ENCODE results near the gene KIF18A.

Gene KIF18A

DNA sequence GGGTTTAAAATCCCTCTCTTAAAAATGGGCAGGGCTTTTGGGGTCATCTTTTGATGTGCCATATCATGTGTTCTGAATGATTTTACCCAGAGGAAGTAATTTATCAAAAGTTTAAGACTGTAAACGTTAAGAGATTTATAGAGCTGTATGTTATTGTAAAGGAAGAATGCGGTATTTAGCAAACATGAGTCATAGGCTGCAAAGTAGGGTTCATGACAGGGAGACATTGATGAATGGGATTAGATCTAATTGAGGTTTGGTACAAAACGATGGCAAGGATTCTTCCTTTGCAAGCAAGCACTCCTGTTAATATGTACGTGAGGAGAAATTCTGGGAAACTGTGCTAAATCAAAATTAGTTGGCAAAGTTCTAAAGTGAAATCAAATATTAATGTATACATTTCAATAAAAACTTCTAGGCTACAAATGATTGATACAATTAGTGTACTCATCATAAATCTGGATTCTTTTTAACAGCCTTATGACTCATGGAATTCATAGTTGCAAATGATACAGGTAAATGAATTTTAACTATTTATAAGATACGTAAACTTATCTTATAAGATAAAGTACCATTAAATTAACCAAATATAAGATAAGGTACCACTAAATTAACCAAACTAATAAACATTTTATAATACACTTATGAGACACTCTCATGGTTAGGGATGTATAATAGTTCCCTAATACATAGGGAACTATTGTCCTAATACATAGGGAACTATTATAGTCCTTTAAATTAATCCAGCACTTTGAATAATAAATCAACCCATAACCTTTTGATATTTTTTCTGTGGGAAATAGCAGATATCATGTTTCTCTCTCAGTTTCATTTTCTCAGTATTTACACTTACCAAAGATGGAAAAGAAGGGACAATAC, 58.4 kb downstream of the KIF18A start:
- in situ Hi-C loops (cut with MboI; ENCODE audit: low sequenced_read_pairs), result no loop called here

DNA sequence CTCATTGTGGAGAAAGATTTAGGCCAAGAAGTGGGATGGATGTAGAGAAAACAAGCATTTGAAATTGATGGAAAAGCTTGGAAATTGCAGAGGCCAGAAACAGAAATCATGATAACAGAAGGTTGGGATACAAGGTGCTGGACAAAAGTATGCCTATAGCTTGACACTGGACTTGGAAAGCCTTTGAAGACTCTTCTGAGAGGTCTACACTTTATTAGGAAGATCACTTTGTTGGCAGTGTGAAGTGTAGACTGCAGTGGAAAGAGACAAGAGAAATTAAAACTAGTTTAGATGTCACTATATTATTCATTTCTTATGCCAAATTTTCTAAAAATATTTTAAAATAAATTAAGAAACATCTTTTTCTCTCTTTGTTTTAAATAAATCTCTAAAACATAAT, 59.1 kb downstream of the KIF18A start:
- in situ Hi-C loops (cut with MboI; ENCODE audit: low sequenced_read_pairs), result no loop called here

DNA sequence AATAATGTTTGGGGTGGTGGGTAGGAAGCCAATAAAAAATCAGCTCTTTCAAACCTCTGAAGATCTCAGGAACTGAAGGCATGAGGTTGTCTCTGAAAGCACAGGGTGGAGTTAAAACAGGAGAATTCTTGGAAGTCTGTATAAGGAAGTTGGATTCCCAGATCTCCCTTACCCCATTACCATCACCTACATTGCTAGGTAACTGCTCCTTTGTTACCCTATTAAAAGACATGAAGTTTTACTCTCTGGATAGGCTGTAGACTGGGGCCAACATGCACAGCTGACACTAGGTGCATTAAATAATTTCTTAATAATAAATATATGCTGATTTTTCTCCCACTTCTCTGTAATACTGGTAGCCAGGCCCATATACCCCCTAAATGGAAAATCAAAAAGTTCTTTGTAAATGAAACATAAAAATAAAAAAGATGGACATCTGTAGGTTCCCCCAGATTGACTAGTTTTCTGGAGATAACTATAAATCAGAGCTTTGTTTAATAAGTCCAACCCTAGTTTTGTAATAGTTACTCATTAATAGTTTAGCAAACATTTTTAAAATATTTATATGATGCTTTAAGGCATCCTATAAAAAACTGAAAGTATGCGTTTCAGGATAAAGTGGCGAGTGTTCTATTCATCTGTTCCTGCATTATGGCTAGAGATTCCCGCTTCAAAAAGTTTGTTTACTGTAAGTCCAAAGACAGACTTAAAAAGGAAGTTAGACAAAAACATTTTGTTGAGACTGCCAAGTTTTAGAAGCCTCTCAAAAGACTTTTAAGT, 63.8 kb downstream of the KIF18A start:
- in situ Hi-C loops (cut with MboI; ENCODE audit: low sequenced_read_pairs), result no loop called here

DNA sequence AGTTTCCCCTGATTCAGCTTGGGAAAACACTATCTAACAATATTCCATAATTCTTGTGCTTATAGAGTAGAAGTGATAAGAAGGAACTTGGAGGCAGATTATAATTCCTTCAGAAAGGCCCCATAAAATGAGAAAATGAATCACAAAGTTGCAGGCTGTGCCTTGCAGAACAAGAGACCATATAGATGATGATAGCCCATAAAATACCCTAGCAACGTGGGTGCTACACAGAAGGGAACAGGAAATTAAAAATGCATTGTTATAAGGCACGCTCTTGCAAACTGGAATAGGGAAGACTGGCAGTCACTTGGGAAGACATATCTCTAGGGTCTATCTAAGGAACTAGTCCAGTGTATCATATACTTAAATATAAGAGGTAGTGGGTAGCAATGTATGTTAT, 67.6 kb downstream of the KIF18A start:
- in situ Hi-C loops (cut with MboI; ENCODE audit: low sequenced_read_pairs), result no loop called here

DNA sequence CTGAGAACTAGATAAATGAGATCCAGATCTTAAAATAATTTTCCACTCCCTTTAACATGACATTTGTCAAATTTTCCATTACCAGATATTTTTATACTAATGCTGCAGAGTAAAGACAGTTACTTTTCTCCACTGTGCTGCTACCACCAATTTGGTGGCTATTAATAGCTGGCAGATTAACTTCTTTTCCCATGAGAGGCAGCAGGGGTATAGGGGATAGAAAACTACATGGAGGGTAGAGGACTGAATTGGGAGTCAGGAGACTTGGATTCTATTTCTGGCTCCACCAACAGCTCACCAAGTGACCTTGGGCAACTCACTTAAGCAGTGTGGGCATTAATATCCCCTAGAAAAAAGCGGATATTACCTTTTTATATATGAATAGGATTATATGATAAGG, 69.2 kb downstream of the KIF18A start:
- in situ Hi-C loops (cut with MboI; ENCODE audit: low sequenced_read_pairs), result no loop called here

DNA sequence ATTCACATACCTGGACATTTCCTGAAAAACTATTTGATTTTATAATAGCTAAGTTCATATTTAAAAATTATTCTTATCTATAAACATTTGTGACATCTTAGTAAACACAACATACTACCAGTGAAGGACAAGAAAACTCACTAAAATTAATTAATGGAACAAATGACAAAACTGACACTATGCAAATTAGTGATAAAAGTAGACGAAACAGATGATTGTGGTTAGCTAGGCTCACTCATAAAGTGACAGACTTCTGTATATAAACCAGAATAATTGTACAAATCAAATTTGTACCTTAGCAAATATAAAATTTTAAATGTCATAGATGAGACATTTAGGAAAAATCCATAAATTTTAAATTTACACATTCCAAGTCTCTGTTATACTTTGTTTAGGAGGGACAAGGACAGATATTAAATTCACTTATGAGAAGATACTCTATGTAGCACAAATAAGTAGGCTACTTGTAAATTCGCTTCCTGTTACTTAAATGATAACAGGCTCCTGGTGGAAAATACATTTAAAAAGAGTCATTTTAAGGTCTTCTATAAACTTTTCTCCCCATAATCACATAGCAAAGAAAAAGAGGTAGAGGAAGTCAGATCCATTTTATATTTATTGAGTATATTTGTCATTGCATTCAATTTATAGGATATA, 81.2 kb downstream of the KIF18A start:
- in situ Hi-C loops (cut with MboI; ENCODE audit: low sequenced_read_pairs), result no loop called here

DNA sequence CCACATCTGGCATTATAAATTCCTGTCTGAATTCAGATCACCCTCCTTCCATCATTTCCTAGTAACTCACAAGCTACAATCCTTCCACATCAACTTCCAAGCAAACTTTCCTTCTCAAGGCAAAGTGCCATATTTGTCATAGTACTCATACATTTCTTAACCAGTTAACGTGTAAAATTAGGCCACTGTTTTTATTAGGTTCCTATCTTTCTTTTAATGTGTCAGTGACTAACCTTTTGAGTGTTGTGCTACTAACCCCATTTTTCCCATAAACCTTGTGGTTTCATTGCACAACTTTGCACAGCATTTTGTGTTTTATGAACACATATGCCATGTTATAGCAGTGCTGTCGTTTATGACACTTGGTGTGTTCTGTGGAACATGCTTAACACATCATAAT, 90.1 kb downstream of the KIF18A start:
- in situ Hi-C loops (cut with MboI; ENCODE audit: low sequenced_read_pairs), result no loop called here

DNA sequence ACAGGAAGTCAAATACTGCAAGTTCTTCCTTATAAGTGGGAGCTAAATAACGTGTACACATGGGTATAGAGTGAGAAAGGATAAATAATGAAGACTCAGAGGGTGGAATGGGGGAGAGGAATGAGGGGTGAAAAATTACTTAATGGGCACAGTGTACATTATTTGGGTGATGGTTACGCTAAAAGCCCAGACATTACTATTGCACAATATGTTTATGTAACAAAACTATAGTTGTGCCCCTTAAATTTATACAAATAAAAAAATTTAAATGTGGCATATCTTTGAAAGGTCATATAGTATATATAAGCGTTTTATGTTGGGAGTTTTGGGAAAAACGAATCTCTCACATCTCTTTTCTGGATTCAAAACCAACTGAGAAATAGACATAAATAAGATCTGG, 96.1 kb downstream of the KIF18A start:
- in situ Hi-C loops (cut with MboI; ENCODE audit: low sequenced_read_pairs), result no loop called here

DNA sequence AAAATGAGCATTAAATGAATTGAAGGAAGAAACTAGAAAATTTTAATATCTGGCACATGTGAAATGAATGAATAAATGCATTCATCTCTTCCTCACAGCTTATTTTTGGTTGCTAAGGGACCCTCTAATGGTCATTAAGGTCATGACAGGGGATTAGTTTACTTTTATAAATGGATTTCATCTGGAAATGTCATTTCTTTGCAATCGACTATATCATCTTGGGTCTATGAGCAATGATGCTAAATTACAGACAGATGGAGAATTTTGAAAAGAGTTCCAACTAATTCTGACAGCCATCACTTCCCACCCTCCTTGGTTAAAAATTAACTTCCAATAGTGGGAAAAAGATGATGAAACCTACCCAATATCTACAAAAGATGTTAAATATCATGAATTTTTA, 98.0 kb downstream of the KIF18A start:
- in situ Hi-C loops (cut with MboI; ENCODE audit: low sequenced_read_pairs), result no loop called here

DNA sequence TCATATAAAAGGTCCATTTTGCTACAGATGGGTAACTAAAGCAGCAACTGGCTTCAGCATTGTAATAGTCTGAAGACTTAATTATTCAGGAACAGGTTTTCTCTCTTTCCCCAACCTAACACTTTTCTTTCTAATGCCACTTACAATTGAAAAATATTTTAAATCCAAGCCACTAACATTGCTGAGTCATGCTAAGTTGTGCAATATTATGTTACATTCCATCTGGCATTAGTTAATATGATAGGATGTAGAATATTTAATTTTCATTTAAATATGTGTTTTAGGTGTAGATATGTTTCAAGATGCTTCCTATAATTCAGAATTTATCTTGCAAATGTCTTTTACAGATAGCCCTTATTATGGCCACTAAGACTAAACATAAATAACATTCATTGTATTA, 98.6 kb downstream of the KIF18A start:
- in situ Hi-C loops (cut with MboI; ENCODE audit: low sequenced_read_pairs), result no loop called here

DNA sequence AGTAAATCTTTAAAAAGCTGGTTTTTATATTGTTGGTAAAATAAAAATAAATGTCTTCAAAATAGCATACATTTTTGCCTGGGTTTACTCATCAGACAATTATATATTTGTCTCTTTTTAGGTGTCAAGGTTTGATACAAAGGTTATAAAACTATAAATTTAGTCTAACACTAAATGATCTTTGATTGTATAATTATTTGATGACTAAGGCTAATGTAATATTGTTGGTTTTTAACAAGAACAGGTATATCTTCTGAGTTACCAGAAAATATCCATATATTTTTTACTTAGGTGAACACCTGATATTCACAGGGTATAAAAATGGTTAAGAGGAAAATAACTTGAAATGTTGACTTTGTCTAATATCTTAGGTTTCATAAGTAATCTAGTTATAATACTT, 104.3 kb downstream of the KIF18A start:
- in situ Hi-C loops (cut with MboI; ENCODE audit: low sequenced_read_pairs), result no loop called here

DNA sequence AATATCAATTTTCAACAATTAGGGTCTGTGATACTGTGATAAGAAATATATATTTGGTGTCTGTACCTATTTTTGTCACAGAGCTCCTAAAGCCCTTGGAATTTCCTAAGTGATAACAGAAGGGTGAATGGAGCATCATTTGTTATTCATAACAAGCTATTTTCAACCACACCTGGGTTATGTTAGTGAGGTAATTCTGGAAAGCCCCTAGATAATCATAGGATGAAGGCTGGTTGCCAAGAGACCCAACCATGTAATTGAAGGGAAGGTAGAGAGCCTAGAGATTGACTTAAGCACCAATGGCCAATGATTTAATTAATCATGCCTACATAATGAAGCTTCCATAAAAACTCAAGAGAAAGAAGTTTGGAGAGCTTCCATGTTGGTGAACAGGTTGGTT, 109.4 kb downstream of the KIF18A start:
- in situ Hi-C loops (cut with MboI; ENCODE audit: low sequenced_read_pairs), result no loop called here

DNA sequence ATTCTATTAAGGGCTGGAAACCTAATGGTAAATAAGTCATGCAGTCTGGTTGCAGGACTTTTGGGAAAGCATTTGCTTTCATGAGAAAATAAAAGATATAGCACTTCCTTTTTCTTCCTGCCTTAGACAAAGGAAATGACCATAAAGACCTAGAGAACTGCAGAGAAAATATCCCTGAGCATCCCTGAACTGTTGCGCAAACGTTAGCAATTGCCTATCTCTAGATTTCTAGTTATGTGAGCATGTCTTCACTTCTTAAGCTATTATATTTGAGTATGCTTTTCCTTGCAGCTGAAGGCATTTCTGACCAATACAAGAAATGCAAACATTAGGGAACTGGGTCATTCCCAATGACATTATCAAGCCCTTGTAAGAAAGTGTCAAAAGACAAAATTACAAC, 110.6 kb downstream of the KIF18A start:
- in situ Hi-C loops (cut with MboI; ENCODE audit: low sequenced_read_pairs), result no loop called here

DNA sequence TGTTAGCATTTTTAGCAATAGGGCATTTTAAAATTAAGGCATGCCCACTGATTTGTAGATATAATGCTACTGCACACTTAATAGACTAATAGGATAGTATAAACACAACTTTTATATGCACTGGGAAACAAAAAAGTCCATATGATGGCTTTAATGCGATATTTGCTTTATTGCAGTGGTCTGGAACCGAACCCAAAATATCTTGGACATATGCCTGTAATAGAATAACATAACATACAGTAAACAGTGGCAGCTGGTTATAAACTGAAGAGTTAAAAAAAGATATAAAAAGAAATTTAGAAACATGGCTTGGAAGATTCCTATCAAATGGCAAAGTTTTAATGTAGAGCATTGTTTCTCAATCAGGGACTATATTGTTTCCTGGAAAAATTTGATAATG, 111.9 kb downstream of the KIF18A start:
- in situ Hi-C loops (cut with MboI; ENCODE audit: low sequenced_read_pairs), result no loop called here

DNA sequence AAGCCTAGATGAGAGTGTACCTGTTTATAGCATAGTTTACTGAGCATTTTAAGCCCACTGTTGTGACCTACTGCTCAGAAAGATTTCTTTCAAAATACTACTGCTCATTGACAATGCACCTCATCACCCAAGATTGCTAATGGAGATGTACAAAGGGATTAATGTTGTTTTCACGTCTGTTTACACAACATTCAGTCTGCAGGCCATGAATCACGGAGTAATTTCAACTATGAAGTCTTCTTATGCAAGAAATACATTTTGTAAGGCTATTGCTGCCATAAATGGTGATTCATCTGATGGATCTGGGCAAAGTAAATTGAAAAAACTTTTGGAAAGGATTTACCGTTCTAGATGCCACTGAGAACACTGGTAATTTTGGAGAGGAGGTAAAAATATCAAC, 112.9 kb downstream of the KIF18A start:
- in situ Hi-C loops (cut with MboI; ENCODE audit: low sequenced_read_pairs), result no loop called here

DNA sequence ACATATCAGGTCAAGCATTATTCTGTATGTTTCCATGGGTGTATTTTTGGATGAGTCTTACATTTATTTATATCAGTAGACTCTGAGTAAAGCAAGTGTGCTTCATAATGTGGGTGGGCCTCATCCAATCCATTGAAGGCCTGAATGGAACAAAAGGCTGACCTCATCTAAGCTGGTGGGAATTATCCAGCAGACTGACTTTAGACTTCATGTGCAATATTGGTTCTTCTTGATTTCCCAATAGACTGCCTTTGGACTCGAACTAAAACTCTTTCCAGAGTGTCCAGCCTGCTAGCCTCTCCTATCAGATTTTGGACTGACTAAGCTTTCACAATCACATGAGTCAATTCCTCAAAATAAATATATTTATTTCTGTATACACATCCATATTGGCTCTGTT, 116.2 kb downstream of the KIF18A start:
- in situ Hi-C loops (cut with MboI; ENCODE audit: low sequenced_read_pairs), result no loop called here

DNA sequence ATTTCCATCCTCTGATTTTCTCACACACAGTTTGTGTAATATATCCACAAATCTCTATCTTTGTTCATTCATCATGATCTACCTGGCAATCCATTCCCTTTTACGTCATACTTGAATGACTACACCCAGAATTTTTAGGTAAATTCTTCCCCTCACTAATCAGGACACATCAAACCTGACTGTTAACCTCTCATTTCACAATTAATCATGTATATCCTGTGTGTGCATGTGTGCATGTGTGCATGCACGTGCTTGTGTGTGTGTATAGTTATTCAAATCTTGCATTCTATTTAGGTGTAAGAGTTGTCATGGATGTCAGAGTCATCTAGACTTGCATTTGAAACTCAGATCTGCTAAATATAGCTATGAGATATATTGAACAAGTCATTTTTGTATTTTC, 130.4 kb downstream of the KIF18A start:
- in situ Hi-C loops (cut with MboI; ENCODE audit: low sequenced_read_pairs), result no loop called here

DNA sequence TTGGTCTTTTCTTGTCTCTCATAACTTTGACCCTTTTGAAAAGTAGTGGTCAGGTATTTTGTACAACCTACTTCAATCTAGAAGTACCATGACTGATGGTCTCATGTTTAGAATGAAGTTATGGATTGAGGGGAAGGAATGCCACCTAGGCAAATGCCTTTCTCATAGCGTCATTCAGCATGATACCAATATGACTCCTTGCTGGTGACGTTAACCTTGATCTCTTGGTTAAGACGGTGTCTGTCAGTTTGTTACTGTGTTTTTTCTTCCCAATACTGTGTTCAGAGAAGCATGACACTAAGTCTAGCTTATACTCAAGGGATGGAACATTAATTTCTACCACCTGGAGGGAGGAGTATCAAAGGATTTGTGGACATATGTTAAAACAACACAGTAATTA, 130.9 kb downstream of the KIF18A start:
- in situ Hi-C loops (cut with MboI; ENCODE audit: low sequenced_read_pairs), result no loop called here

DNA sequence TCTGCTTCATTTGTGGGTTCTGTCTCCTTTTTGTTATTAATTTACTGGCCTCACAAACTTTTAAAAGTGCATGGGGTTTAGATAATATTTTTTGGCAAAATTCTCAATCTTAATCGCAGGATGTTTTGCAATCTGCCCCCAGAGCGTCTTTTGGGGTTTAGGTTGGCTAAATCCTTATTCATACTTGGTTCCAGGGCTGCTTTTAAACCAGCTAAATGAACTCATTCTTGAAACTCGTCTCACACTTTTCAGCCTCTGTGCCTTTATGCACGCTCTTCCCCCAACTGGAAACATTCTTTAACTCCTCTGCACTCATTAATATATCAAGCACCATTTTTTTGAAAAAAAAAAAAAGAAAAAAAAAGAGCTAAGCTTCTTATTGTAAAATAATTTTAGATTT, 131.7 kb downstream of the KIF18A start:
- in situ Hi-C loops (cut with MboI; ENCODE audit: low sequenced_read_pairs), result no loop called here

DNA sequence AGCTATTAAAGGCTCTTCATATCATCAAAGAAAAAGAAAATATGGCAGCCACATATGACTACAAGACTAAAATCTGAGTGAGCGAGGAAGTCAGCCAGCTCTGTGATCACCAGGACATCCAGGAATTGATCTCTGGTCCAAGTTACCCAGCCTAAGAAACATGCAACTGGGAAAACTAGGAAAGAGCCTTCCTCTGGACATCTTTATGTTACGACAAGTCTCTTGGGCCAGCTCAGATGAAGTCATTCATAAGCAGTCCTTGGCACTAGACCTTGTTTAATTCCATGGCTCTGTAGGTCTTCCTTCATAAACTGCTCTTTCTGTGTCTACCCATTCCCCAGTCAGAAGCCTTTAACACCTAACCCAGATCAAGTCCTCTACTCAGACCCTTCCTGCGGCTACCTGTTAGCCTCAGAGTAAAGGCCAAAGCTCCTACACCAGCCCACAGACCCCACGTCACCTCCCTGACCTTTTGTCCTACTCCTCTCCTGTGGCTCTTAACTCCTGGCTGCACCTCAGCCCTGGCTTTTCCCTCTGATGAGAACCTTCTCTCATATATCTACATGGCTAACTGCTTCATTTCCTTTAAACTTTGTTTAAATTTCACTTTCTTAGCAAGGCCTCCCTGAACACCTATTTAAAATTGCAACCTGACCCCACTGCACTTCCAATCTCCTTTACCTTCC, 134.0 kb downstream of the KIF18A start:
- in situ Hi-C loops (cut with MboI; ENCODE audit: low sequenced_read_pairs), result no loop called here

DNA sequence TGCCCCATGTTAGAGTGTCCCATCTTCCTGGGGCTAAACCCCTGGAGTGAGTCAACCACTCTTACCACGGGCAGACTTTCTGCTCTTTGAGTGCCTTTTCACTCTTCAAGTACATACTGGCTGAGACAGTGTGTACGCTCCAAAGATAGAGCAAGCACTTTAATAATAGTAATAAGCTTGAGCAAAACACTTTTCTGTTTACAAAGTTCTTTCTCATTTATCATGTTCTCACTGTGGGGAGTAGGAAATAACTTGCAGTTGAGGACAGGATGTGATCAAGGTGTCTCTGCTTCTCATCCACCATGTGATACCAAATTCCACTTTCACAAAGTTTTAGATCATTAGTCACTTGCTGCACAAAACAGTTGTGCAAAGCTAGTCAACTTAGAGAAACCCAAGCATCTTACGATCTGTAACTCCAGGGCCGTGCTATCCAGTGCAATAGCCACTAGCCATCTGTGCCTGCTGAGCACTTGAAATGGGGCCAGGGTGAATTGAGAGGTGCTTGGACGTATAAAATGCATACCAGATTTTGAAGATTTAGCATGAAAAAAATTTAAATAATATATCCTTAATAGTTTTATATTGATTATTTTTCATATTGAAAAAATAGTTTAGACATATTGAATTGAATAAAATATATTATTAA, 135.3 kb downstream of the KIF18A start:
- in situ Hi-C loops (cut with MboI; ENCODE audit: low sequenced_read_pairs), result no loop called here
